ENCODE results near the gene PRMT2. TPM values are rescaled to one million over a fixed set of nuclear protein-coding genes. Genes with fewer than 3 reads are reported as not detected.
A peak's percentile ranks its signal among the peaks of the same experiment; 100 is the strongest.

The PRMT2 gene
- total RNA-seq, 1 donor from 2014 or later, result 49.8 TPM

DNA sequence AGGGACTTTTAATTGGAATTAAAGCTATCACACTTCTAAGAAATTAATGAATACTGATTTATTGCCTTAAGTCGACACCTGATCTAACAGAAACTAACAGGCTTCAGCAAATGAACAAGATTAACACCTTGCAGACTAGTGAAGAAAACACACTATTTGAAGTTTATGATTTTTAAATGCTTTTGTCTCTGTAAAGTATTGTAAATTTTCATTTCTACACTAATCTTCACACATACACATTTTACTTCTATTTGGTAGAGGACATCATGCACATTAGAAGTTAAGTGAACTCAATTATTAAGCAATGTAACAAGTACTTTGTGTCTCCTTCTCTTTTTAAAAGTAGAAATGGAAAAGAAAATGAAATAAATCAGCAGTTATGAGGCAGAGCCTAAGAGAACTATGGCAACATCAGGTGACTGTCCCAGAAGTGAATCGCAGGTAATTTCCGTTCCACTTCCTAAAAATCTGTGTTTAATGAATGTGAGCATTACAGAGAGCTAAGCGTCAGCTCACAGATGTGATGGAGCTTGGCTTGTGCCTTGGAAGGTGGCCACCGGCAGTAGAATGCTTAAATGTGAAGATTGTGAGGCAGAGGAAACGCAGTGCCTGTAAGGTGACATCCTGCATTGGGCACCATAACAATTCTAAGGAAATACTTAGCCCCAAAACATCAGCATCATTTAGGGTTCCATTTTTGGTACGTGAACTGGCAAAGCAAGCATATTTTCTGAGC, 1.2 kb downstream of the PRMT2 start:
- no peak for DNase-seq
- no peak for ATAC-seq (ENCODE audit: poor library complexity)
- intact Hi-C loops (cut with DNase I), result no loop called here

DNA sequence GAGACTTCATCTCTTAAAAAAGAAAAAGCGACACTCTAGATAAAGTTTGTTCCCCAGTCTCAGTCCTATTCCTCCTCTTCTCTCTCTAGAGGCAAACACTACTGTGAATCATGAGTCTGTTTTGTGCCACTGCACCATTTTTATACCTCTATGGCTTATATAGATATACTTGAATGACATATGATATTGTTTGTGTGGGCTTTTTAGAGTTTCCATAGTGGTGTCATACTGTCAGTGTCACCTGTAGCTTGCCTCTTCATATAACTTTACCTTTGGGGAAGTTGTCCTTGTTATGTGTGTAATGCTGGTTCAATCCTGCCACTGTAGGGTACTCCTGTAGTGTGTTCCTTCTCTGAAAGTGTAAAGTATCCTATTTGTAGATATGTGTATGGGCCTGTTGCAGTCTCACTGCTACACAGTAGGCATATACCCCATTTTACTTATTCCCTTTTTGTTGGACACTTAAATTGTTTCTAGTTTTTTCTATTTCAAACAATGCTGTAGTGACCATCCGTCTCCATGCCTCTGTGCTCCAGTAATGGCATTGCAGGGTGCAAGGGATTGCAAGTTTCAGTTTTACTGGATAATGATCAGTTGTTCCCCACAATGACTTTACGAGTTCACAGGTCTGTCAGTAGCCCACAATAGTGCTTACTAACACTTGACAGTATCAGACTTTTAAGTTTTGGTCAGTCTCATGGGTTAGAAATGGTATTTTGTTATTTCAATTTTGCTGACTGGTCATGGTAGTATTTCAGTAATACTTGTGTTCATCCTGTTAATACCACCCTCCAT, 2.7 kb downstream of the PRMT2 start:
- DNase-seq (no peak), ATAC-seq (ENCODE audit: poor library complexity) (no peak)
- intact Hi-C loops (cut with DNase I), result no loop called here

DNA sequence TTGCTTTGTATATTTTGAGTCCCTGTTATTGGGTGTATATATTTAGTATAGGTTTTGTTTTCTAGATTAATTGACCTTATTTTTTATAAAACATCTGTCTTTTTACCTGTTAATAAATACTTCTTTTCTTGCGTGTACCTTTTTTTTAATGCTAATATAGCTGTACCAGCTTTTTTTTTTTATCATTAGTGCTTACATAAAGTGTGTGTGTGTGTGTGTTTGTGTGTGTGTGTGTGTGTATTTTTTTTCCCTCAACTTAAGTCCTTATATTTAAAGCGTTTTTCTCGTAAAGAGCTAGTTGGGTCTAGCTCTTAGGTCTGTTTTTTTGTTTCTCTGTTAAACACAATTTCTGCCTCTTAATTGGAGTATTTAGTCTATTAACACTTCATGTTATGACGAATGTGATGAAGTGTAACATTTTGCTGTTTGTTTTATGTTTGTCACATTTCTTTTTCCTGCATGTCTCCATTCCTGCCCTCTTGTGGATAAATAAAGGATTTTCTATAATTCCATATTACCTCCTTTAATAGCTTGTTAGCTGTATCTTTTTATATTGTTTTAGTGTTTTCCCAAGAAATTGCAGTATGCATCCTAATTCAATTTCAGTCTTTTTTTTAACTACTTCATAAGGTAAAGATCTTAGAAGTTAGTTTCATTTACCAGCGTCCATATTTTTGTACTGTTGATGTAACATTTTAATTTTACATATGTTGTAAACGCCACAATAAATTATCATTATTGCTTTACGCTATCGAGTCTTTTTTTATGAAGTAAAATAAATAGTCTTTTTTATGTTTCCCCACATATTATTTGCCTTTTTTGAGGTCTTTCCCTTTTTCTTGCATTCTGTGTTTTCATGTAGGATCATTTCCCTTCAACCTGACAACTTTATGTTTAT, 4.3 kb downstream of the PRMT2 start:
- ATAC-seq (ENCODE audit: poor library complexity) (no peak), DNase-seq (no peak)
- intact Hi-C loops (cut with DNase I), result no loop called here

DNA sequence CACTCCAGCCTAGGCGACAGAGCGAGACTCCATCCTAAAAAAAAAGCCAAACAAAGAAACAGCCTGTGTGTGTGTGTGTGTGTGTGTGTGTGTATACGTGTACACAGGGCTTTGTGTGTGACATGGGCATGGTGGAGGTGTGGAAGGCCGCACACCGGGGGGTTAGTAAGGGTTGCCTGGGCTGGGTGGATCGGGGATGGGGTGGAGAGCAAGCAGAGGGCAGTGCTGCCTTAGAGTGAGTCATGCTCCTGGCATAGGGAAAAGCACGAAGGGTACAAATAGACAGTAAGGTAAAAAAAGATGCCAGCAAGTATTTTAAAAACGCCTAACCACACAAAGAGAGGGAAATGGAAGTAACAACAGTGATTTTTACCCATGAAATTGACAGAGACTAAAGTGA, 6.2 kb downstream of the PRMT2 start:
- peak; percentile 45 for ATAC-seq (ENCODE audit: poor library complexity)

DNA sequence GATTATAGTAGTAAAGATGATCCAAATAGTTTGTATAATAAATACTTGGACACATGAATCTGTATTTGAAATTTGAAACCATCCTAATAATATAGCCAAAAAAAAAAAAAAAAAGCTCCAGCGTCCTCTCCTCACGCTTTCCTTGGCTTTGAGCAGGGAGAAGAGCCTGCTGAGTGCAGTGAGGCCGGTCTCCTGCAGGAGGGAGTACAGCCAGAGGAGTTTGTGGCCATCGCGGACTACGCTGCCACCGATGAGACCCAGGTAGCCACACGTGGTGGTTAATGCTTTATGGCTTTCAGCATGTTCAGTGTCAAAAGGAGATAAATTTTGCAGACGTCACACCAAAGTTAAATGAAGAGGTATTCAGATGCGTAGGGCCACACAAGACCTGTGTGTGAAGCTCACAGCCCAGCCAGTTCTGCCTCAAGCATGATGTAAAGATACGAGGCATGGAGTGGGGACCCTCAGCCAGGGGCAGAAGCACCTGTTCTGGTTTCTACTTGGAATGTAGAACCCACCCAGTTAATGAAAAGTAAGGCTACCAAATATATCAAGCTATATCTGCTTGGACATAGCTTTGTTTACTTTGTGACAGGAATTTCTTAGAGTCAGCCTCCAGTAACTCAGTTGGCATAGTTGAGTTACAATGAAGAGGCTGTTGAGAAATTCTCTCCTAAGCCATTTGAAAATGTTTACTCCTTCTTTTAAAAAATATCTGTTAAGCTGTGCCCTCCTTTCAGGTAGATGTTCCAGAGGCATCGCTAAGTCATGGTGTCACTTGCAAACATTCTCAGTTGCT, 8.1 kb downstream of the PRMT2 start:
- intact Hi-C loops (cut with DNase I), result no loop called here
- DNase-seq, result no peak
- no peak for ATAC-seq (ENCODE audit: poor library complexity)

More for the DNA sequence above, 6.2 kb downstream of the PRMT2 start:
- no peak for DNase-seq
- intact Hi-C loops (cut with DNase I), result no loop called here

DNA sequence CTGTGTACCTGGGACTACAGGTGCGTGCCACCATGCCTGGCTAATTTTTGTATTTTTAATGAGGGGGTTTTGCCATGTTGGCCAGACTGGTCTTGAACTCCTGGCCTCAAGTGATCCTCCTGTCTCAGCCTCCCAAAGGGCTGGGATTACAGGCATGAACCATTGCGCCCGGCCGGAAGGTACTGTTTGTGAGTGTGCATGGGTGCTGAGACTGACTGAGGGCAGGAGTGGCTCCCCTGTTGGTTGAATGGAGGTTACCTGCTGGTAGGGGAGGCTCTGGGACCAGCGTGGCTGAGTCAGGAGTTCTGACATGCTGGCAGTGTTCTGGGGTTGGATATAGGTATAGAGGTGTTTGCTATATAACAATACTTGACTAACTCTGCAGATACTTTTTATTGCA, 10.4 kb downstream of the PRMT2 start:
- intact Hi-C loops (cut with DNase I), result no loop called here
- DNase-seq (no peak), ATAC-seq (ENCODE audit: poor library complexity) (no peak)

DNA sequence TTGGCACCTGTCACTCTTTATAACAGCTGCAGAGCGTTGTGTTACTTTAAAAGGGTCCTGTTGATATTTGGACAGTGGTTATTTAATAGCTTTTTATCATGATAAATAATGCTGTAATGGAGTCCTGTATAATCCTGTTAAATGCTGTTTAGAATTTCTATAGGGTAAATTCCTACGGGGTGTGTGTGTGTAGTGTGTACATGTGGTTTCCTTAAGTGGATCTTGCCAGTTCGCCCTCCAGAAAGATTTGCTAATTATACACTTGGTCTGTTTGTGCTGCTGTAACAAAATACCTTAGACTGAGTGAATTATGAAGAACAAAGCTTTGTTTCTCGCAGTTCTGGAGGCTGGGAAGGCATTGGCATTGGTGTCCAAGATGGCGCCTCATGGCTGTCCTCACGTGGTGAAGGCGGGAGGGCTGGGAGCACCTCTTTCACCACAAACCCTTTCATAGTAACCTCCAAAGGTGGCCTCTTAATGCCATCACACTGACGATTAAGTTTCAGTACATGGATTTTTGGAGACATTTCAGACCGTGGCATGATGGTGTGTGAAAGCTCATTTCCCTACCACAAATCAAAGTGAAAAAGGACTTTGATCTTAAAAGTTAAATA, 11.2 kb downstream of the PRMT2 start:
- ATAC-seq (ENCODE audit: poor library complexity) (no peak), DNase-seq (no peak)
- intact Hi-C loops (cut with DNase I), result no loop called here

DNA sequence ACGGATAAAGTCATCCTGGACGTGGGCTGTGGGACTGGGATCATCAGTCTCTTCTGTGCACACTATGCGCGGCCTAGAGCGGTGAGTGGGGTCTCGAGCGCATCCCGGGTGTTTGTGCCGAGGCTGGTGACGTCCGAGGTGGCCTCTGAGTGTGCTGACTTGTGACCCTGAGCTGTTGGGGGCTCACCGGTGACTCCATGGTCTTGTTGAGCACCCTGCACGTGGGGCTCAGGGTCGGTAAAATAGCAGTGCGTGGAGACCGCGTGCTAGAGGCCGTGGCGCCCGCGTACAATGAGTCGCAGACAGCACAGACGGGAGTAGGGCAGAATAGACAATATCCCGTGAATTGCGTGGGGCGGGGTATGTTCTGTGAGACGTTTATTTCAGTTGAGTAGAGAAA, 13.1 kb downstream of the PRMT2 start:
- intact Hi-C loops (cut with DNase I), result no loop called here
- DNase-seq (no peak), ATAC-seq (ENCODE audit: poor library complexity) (no peak)

DNA sequence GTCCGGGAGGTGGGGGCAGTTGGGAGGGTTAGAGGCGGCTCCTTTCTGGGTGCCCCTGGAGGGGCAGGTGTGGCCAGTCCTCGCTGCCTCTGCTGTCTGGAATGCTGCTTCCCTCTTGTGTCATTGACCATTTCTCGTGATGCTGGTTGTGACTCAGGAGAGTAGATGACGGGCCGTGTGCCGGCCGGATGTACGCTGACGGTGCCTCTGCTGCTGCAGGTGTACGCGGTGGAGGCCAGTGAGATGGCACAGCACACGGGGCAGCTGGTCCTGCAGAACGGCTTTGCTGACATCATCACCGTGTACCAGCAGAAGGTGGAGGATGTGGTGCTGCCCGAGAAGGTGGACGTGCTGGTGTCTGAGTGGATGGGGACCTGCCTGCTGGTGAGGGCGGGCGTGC, 13.9 kb downstream of the PRMT2 start:
- no peak for ATAC-seq (ENCODE audit: poor library complexity)
- intact Hi-C loops (cut with DNase I), result no loop called here

DNA sequence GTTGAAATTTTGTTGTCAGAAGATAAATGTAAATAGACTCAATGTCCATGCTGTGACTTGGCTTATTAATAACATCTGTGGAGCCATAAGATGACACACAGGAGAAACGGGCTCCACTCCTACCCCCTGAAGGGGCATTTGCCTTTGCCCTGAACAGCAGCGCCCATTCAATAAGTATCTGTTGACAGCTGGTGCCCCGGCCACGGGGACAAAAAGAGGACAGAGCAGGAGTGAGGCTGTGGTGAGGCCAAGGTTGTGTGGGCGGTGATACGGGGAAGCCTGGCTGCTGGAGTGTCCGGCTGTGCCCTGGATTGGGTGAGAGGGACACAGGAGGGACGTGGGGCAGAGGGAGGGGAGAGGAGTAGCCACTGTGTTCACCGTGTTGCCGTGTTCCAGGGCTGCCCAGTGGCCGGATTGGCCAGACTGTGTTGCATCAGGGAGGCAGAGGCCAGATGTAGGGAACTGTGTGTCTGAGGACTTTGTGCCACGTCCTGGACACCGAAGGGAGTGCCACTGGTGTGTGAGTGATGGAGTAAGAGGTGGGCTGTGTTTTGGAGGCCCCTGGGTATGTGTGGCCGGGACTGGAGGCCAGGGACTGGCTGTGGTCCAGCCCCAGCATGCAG, 15.1 kb downstream of the PRMT2 start:
- peak; percentile 86 for ATAC-seq (ENCODE audit: poor library complexity)
- intact Hi-C loops (cut with DNase I), result no loop called here
- DNase-seq, result peak; percentile 71

More for the DNA sequence above, 13.9 kb downstream of the PRMT2 start:
- no peak for DNase-seq

DNA sequence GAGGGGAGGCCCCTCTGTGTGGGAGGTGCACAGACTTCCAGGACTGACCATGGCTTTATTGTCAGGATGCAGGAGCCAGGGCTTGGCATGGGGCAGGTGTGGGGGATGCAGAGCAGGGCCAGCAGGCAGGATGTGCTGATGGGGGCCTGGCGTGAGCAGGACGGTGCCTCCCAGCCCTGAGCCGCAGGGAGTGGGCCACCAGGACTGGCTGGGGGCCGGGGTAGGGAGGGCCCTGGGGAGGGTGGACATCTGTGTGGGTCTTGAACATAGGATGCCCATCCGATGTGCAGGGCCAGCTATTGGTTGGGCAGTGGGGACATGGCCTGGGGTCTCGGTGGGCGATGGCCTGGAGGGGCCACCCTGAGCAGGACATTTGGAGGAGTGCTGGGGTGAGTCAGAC, 15.6 kb downstream of the PRMT2 start:
- DNase-seq, result no peak
- ATAC-seq (ENCODE audit: poor library complexity), result peak; percentile 4
- intact Hi-C loops (cut with DNase I), result no loop called here

DNA sequence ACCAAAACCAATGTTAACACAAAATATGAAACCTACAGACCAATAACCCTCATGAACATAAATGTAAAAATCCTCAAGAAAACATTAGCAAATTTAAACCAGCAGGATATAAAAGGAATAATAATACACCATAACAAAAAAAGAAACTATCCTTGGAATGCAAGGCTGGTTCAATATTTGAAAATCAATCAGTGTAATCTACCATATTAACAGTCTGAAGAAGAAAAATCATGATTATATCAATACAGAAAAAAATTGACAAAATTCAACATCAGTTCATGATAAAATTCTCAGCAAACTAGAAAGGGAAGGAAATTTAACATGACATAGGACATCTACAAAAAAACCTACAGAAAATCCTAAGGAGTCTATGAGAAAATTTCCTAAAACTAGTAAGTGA, 19.8 kb downstream of the PRMT2 start:
- intact Hi-C loops (cut with DNase I), result no loop called here
- DNase-seq (no peak), ATAC-seq (ENCODE audit: poor library complexity) (no peak)

DNA sequence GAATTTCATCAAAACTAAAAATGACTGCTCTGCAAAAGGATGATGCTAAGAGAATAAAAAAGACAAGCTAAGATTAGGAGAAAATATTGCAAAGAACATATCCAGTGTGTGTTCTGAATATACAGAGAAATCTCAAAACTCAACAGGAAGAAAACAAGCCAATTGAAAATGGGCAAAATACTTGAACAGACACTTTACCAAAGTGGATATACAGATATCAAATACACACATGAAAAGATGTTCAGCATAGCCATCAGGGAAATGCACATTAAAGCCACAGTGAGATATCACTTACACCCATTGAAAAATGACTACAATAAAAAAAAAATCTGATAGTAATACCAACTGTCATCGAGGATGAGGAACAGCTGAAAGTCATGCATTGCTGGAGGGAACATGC, 21.3 kb downstream of the PRMT2 start:
- DNase-seq (no peak), ATAC-seq (ENCODE audit: poor library complexity) (no peak)
- intact Hi-C loops (cut with DNase I), result no loop called here

DNA sequence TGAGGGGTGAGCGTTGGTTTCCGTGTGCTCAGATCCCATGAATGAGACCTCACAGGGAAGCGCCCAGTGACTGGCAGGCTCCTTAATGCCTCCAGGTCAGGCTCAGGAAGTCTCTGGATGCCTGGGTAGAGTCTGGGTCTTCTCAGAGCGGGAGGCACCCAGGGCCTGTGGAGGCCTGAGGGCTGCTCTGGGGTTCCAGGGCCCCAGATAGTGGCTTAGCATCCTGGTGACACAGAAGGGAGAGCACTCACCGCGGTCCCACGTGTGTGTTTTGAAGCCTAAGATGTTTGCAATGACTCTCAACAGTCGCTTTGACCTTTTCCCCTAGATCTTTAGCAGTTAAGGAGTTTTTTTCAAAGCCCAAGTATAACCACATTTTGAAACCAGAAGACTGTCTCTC, 25.0 kb downstream of the PRMT2 start:
- no peak for ATAC-seq (ENCODE audit: poor library complexity)
- intact Hi-C loops (cut with DNase I), result no loop called here
- DNase-seq, result no peak

DNA sequence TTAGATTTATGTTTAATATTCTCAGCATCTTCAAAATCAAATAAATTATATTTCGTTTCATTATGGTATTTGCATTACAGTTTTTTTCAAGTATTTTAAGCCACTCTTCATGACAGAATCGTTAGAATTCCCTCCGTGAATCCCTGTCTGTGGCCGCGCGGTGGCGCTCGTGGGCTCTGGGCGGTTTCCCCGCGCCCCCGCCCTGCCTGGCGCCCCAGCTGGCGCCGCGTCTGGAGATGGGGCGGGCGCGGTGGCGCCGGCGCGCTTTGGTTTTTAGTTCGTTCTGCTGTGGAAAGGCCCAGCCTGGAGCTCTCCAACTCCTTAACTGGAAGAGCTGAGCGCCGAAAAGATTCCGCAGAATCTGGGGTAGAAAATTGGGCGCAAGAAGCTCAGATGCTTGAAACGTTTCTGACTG, 25.7 kb downstream of the PRMT2 start:
- ATAC-seq (ENCODE audit: poor library complexity) (peak; percentile 79), DNase-seq (peak; percentile 74)
- intact Hi-C loops (cut with DNase I), result no loop called here

DNA sequence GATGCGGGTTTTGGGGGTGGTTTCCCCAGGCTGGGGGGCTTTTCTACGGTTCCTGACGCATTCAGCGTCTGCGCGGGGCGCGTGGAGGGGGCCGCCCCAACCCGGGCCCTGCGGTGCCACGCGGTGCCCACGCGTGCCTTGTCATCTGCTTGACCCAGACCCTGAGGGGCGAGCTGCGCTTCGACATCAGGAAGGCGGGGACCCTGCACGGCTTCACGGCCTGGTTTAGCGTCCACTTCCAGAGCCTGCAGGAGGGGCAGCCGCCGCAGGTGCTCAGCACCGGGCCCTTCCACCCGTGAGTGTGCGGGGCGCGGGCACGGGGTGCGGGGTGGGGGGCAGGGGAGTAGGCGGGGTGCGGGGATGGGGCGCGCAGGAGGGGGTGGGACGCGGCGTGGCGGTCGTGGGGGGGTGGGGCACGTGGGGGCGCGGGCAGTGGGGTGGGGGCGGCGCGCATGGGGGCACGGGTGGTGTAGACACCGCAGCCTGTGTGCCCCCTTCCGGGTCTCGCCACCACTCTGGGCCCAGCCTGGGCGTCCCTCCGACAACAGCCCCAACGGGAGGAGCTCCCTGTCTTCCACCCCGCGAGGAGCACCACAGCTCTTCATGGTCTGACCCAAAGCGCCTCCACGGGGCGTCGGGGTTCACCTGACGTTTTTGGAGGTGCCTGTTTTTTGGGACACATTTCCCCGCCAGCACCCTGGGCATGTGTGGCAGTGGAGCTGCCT, 26.3 kb downstream of the PRMT2 start:
- peak; percentile 42 for DNase-seq
- intact Hi-C loops (cut with DNase I), result no loop called here
- peak; percentile 14 for ATAC-seq (ENCODE audit: poor library complexity)

DNA sequence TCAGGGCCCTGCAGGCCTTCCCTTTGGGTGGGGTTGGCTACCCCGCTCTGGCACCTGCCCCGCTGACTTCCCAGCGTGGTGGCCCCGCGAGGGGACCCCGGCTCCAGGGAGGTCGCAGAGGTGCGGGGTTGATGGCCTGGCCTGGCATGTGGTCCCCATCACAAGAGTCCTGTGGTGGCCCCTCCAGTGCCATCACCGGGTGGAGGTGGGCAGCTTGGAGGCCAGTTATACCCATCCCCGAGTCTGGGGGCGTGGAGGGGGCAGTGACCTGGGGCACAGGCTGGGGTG, 26.8 kb downstream of the PRMT2 start:
- DNase-seq (no peak), ATAC-seq (ENCODE audit: poor library complexity) (no peak)
- intact Hi-C loops (cut with DNase I), result no loop called here
